IPS-18c (cell line): Measurements from ENCODE around the gene DBNL.
A peak's percentile ranks its signal among the peaks of the same experiment; 100 is the strongest.
"Not testable (repeated sequence)": the region's sequence is repeated elsewhere in the genome, so short reads cannot be mapped to it uniquely, and the experiment has no call there.

Experiments
- H3K4me3 ChIP-seq: 2 replicates; pipeline ENCODE4 v1.7.0; 2013; ENCODE audit warnings: low read depth, mild to moderate bottlenecking, low read length, moderate library complexity; ENCODE audit not compliant: insufficient read depth
- H3K9me3 ChIP-seq: one replicate; pipeline ENCODE4 v1.6.1; 2013; ENCODE audit warnings: mild to moderate bottlenecking, low read length, moderate library complexity; ENCODE audit not compliant: control insufficient read depth, insufficient read depth

The DBNL gene

GRCh38 chr7:44038961-44039558, 5.4 kb upstream of the DBNL start:
- not testable (repeated sequence) for H3K9me3 ChIP-seq, H3K4me3 ChIP-seq

GRCh38 chr7:44039800-44040492, 4.6 kb upstream of the DBNL start:
- not testable (repeated sequence) for H3K9me3 ChIP-seq, H3K4me3 ChIP-seq

GRCh38 chr7:44040493-44040891, 4.0 kb upstream of the DBNL start:
- not testable (repeated sequence) for H3K4me3 ChIP-seq, H3K9me3 ChIP-seq

GRCh38 chr7:44042221-44042620, 2.3 kb upstream of the DBNL start:
- Histone ChIP-seq H3K9me3 (no peaks in the 10 kb centered on the region), H3K4me3 (no peak overlapping the region)

- Histone ChIP-seq H3K4me3 (peak overlapping the region; percentile 78), H3K9me3 (no peaks in the 10 kb centered on the region)
These were observed 600 bp upstream of the DBNL start for GRCh38 chr7:44043902-44044301.

GRCh38 chr7:44045226-44046014, 918 bp downstream of the DBNL start:
- H3K4me3 ChIP-seq, result peak overlapping the region; percentile 78
- H3K9me3 ChIP-seq, result no peaks in the 10 kb centered on the region

GRCh38 chr7:44046321-44047061, 2.0 kb downstream of the DBNL start:
- no peak overlapping the region for H3K4me3 ChIP-seq
- H3K9me3 ChIP-seq, result no peaks in the 10 kb centered on the region

GRCh38 chr7:44048031-44048795, 3.7 kb downstream of the DBNL start:
- Histone ChIP-seq H3K4me3 (no peak overlapping the region), H3K9me3 (no peaks in the 10 kb centered on the region)

- no peak overlapping the region for H3K4me3 ChIP-seq
- no peaks in the 10 kb centered on the region for H3K9me3 ChIP-seq
These were observed 5.8 kb downstream of the DBNL start for GRCh38 chr7:44050121-44050914.

GRCh38 chr7:44050915-44051560, 6.5 kb downstream of the DBNL start:
- Histone ChIP-seq H3K4me3 (no peak overlapping the region), H3K9me3 (no peaks in the 10 kb centered on the region)

GRCh38 chr7:44051611-44052220, 7.2 kb downstream of the DBNL start:
- no peaks in the 10 kb centered on the region for H3K9me3 ChIP-seq
- no peak overlapping the region for H3K4me3 ChIP-seq

- no peaks in the 10 kb centered on the region for H3K9me3 ChIP-seq
- no peak overlapping the region for H3K4me3 ChIP-seq
These were observed 8.4 kb downstream of the DBNL start for GRCh38 chr7:44052771-44053365.

- no peak overlapping the region for H3K4me3 ChIP-seq
- H3K9me3 ChIP-seq, result no peaks in the 10 kb centered on the region
These were observed 12.2 kb downstream of the DBNL start for GRCh38 chr7:44056681-44057080.

- Histone ChIP-seq H3K4me3 (no peak overlapping the region), H3K9me3 (no peaks in the 10 kb centered on the region)
These were observed 12.8 kb downstream of the DBNL start for GRCh38 chr7:44057181-44057848.
